HEK293T (cell line): ENCODE measurements around the gene SELENOO.

Experiments used
- BHLHE40 ChIP-seq: fragments of 450-650 bp; IDR thresholded peaks from 2 replicates; pipeline ENCODE4 v1.6.1; 2016; ENCODE audit warnings: mild to moderate bottlenecking, moderate library complexity, borderline replicate concordance
- CTBP1 ChIP-seq: fragments of 450-650 bp; IDR thresholded peaks from 2 replicates; pipeline ENCODE4 v1.6.1; 2016; ENCODE audit warnings: borderline replicate concordance
- ELF4 ChIP-seq: fragments of 450-650 bp; IDR thresholded peaks from 2 replicates; pipeline ENCODE4 v1.6.1; 2017; ENCODE audit warnings: antibody characterized with exemption
- FOXK2 ChIP-seq: fragments of 450-650 bp; IDR thresholded peaks from 2 replicates; pipeline ENCODE4 v1.6.1; 2016; ENCODE audit warnings: mild to moderate bottlenecking
- HDGF ChIP-seq: fragments of 450-650 bp; IDR thresholded peaks from 2 replicates; pipeline ENCODE4 v1.6.1; 2017; ENCODE audit warnings: antibody characterized with exemption, borderline replicate concordance
- LEF1 ChIP-seq: fragments of 450-650 bp; IDR thresholded peaks from 2 replicates; pipeline ENCODE4 v1.6.1; 2017; ENCODE audit warnings: mild to moderate bottlenecking, borderline replicate concordance
- NFRKB ChIP-seq: fragments of 450-650 bp; IDR thresholded peaks from 2 replicates; pipeline ENCODE4 v1.6.1; 2016; ENCODE audit warnings: mild to moderate bottlenecking, moderate library complexity
- PKNOX1 ChIP-seq: fragments of 450-650 bp; IDR thresholded peaks from 2 replicates; pipeline ENCODE4 v1.6.1; 2016
- SP1 ChIP-seq: fragments of 450-650 bp; IDR thresholded peaks from 2 replicates; pipeline ENCODE4 v1.6.1; 2017
- SUZ12 ChIP-seq: fragments of 450-650 bp; IDR thresholded peaks from 2 replicates; pipeline ENCODE4 v1.6.1; 2016; ENCODE audit warnings: mild to moderate bottlenecking

DNA sequence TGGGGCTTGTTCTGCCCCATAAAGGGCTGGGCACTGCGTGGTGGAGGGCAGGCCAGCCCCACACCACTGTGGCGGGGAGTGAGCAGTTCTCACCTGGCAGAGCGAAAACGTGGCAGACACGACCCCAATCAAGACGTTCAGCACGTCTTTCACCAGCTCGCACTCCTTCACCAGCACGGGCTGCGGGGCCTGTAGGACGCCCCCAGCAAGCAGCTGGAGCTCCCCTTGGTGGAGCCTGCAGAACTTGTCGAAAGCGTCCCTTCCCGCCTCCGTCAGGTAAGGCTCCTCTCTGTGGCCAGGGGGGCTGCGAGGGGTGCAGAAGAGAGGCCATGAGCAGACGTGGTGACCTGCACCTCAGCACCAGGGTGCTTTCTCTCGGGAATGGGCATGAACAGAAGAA lies 32.4 kb downstream of the SELENOO start:
- TF ChIP-seq SUZ12 (no peak), SP1 (no peak), BHLHE40 (no peak), PKNOX1 (no peak), LEF1 (no peak), ELF4 (no peak), FOXK2 (no peak), NFRKB (no peak), HDGF (no peak), CTBP1 (no peak)
